Muscle layer of colon (tissue), 2 donors: ENCODE results near the gene DDX47.
"Not testable (repeated sequence)": the region's sequence is repeated elsewhere in the genome, so short reads cannot be mapped to it uniquely, and the experiment has no call there.

Experiments
- H3K27ac ChIP-seq: one replicate; pipeline ENCODE4 v1.7.0; 2013; ENCODE audit warnings: low read depth, mild to moderate bottlenecking, low read length, moderate library complexity
- H3K27me3 ChIP-seq, 2 donors: one replicate each; pipeline ENCODE4 v1.7.0; 2013; ENCODE audit warnings: low read length in 2 of 2, mild to moderate bottlenecking in 2 of 2; ENCODE audit not compliant: insufficient read depth in 2 of 2, control insufficient read depth in 1 of 2
- H3K36me3 ChIP-seq: one replicate; pipeline ENCODE4 v1.7.0; 2013; ENCODE audit warnings: mild to moderate bottlenecking, low read length; ENCODE audit not compliant: insufficient read depth
- H3K4me1 ChIP-seq: one replicate; pipeline ENCODE4 v1.7.0; 2013; ENCODE audit warnings: mild to moderate bottlenecking, low read length; ENCODE audit not compliant: insufficient read depth
- H3K4me3 ChIP-seq, 2 donors: one replicate each; pipeline ENCODE4 v1.7.0; 2013; ENCODE audit warnings: low read length in 2 of 2, low read depth in 1 of 2, mild to moderate bottlenecking in 1 of 2, moderate library complexity in 1 of 2
- H3K9ac ChIP-seq: one replicate; pipeline ENCODE4 v1.7.0; 2013; ENCODE audit warnings: low read length
- H3K9me3 ChIP-seq: one replicate; pipeline ENCODE4 v1.7.0; 2013; ENCODE audit warnings: mild to moderate bottlenecking, low read length
- donor health status: abdominal sarcoma.
- donor health status: Adenocarcinoma of cecum.

The DDX47 gene

DNA sequence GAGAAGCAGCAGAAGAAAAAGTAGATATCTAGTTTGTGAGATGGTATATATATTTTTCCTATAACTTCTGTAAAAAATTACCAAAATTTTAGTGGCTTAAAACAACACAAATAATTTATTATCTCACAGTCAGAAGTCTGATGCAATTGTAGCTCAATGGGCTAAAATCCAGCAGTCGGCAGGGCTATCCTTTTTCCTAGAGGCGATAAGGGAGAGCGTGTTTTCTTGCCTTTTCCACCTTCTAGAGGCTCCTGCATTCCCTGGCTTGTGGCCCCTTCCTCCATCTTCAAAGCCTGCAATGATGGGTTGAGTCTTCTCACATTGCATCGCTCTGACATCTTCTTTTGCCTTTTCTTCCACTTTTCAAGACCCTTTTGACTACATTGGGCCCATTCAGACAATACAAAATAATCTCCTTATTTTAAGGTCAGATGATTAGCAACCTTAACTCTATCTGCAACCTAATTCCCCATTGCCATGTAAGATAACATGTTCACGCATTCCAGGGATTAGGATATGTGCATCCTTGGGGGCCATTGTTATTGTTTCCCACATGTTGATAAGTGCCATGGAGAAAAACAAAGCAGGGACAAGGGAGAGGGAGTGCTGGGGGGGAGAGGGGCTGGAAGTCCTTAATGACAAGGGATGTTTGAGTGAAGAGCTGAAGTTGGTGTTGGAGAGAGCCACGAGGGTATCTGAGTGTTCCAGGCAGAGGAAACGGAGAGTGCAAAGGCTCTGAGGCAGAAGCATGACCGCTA lies 13.8 kb upstream of the DDX47 start:
- Histone ChIP-seq H3K9me3 (no peaks in the 10 kb centered on the region), H3K9ac (no peak overlapping the region), H3K4me3 (no peak overlapping the region), H3K36me3 (no peaks in the 10 kb centered on the region), H3K4me1 (no peaks in the 10 kb centered on the region), H3K27me3 (no peaks in the 10 kb centered on the region), H3K27ac (no peak overlapping the region)

- Histone ChIP-seq H3K4me1 (no peaks in the 10 kb centered on the region), H3K9ac (no peak overlapping the region), H3K4me3 (no peak overlapping the region), H3K9me3 (no peaks in the 10 kb centered on the region), H3K27me3 (no peaks in the 10 kb centered on the region), H3K27ac (no peak overlapping the region), H3K36me3 (no peaks in the 10 kb centered on the region)
Measured at GRCh38 chr12:12800406-12801180, 12.6 kb upstream of the DDX47 start.

DNA sequence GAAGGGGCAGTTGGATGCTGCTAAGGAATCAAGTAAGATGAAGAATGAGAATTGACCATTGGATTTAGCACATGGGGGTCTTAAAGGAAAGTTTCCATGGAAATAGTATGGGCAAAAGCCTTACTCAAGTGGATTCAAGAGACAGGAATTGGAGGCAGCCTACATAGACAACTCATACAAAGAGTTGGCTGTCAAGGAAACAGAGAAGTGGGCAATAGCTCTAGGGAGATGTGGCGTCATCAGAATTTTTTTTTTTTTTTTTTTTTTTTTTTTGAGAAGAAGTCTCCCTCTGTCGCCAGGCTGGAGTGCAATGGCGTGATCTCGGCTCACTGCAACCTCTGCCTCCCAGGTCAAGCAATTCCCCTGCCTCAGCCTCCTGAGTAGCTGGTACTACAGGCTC lies 11.5 kb upstream of the DDX47 start:
- H3K27me3 ChIP-seq, H3K4me1 ChIP-seq, H3K9me3 ChIP-seq, H3K36me3 ChIP-seq, H3K4me3 ChIP-seq, H3K27ac ChIP-seq, H3K9ac ChIP-seq: not testable (repeated sequence)

DNA sequence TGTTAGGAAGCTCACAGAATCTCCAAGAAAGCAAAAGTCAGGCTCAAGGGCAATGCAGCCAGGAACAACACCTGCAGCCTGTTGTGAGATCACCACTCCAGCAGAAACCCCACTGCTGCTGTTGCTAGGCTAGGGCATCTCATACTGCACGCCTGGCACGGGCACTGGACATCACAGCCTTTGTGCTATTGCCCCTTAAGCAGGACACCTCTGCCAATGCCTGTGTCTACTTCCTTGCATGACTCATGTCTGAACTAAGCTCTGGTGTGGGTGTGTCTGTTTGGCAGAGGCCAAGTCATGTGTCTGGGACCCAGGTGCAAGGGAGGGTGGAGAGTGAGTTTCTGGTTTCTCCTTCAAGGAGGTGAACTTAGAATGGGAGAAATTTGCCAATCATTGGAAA lies 10.0 kb upstream of the DDX47 start:
- no peaks in the 10 kb centered on the region for H3K9me3 ChIP-seq
- H3K27me3 ChIP-seq, result no peaks in the 10 kb centered on the region

DNA sequence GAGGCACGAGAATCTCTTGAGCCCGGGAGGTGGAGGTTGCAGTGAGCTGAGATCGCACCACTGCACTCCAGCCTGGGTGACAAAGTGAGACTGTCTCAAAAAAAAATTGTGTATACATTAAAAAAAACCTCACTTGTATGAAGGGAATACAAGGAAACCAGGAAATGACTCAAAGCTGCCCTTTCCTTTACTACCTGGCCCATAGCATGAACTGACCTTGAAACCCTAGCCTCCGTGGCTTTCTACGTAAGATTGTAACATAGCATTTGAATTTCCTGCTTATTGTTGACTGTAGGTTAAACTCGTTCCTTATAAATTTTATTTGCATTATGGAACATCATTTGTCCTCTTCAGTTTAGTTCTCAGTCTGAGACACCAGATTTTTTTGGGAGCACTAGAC lies 9.1 kb upstream of the DDX47 start:
- Histone ChIP-seq H3K36me3 (no peaks in the 10 kb centered on the region), H3K27me3 (no peaks in the 10 kb centered on the region), H3K27ac (no peak overlapping the region), H3K4me3 (no peak overlapping the region), H3K9ac (no peak overlapping the region), H3K4me1 (no peaks in the 10 kb centered on the region), H3K9me3 (no peaks in the 10 kb centered on the region)

More for the DNA sequence above, 10.0 kb upstream of the DDX47 start:
- no peak overlapping the region for H3K9ac ChIP-seq
- no peaks in the 10 kb centered on the region for H3K36me3 ChIP-seq
- no peaks in the 10 kb centered on the region for H3K4me1 ChIP-seq
- no peak overlapping the region for H3K27ac ChIP-seq
- H3K4me3 ChIP-seq, result no peak overlapping the region

DNA sequence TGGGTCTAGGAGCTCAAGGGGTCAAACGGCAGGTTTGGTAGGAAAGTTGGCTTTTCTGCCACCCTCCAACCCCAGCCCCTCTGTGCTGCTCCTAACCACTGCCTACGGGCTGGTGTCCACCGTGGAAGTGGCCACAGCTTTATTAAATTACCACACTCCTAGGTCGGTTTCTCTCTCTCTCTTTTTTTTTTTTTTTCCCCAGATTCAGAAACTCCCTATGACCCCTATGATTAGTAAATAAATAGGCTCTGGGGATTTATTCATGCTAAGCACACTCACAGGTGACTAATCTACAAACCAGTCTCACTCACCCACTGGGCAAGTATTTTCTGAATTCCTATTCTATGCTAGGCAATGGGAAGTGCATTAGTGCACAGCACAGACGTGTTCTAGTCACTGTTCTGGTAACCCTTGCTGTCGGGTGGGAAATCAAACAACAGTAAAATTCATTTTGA lies 8.7 kb upstream of the DDX47 start:
- Histone ChIP-seq H3K4me1 (no peaks in the 10 kb centered on the region), H3K36me3 (no peaks in the 10 kb centered on the region), H3K27ac (no peak overlapping the region), H3K4me3 (no peak overlapping the region), H3K9me3 (no peaks in the 10 kb centered on the region), H3K9ac (no peak overlapping the region), H3K27me3 (no peaks in the 10 kb centered on the region)

DNA sequence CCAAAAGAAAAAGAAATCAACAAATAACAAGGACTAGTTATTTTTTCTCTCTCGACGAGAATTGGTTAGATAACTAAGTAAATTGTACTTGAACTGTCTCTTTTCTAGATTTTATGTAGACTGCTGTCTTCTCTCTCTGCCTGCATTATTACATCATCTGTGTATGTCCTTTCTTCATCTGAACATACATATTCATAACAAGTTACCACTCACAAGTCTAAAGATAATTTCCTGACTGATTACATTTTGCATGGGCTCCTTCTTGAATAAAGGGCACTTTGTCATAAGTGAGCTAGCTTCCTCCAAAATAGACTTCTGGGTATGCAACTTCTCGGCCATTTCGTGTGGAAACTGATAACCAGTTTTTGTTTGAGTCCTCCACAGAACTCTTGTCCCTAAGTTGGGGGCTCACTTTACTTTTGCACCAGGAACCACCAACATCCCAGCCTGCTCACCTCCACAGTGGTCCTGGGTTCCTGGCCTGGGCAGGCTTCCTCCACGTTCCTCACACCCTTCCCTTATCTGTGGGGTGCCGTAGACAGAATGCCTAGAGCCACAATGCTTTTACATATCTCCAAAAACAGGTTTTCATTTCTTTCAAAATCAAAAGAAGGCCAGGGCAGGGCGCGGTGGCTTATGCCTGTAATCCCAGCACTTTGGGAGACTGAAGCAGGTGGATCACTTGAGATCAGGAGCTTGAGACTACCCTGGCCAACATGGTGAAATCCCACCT lies 6.2 kb upstream of the DDX47 start:
- no peaks in the 10 kb centered on the region for H3K4me1 ChIP-seq
- H3K9ac ChIP-seq, result no peak overlapping the region
- no peak overlapping the region for H3K27ac ChIP-seq
- no peak overlapping the region for H3K4me3 ChIP-seq
- H3K27me3 ChIP-seq, result no peaks in the 10 kb centered on the region
- H3K9me3 ChIP-seq, result no peaks in the 10 kb centered on the region
- no peaks in the 10 kb centered on the region for H3K36me3 ChIP-seq

- not testable (repeated sequence) for H3K4me1 ChIP-seq, H3K27ac ChIP-seq, H3K4me3 ChIP-seq, H3K36me3 ChIP-seq, H3K9ac ChIP-seq, H3K27me3 ChIP-seq, H3K9me3 ChIP-seq
Measured at GRCh38 chr12:12807517-12807903, 5.6 kb upstream of the DDX47 start.

GRCh38 chr12:12807970-12808702 lies 5.0 kb upstream of the DDX47 start:
- no peaks in the 10 kb centered on the region for H3K9me3 ChIP-seq
- H3K27me3 ChIP-seq, result no peaks in the 10 kb centered on the region
- no peak overlapping the region for H3K4me3 ChIP-seq
- no peak overlapping the region for H3K9ac ChIP-seq
- H3K27ac ChIP-seq, result no peak overlapping the region
- no peaks in the 10 kb centered on the region for H3K4me1 ChIP-seq
- no peaks in the 10 kb centered on the region for H3K36me3 ChIP-seq

DNA sequence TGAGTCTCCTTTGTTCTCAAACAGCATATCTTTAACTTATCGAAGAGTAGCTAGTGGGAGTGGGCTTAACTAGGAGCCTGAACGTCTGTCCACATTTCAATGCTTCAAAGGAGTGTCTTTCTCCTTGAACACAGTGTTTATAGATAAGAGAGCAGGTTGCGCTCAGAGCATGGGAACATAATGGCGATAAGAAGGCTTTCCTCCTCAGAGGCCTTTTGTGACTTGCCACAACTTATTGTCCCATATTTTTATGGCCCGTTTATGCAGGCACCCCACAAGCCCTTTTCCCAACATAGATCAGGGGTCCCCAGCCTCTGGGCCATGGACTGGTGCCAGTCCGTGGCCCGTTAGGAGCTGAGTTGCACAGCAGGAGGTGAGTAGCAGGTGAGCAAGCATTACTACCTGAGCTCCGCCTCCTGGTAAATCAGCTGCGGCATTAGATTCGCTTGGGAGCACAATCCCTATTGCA lies 2.6 kb upstream of the DDX47 start:
- peaks cover 14% of the 10 kb centered on the region for H3K4me1 ChIP-seq
- H3K36me3 ChIP-seq, result no peaks in the 10 kb centered on the region
- H3K4me3 ChIP-seq, result no peak overlapping the region
- H3K27ac ChIP-seq, result no peak overlapping the region
- no peaks in the 10 kb centered on the region for H3K9me3 ChIP-seq
- no peaks in the 10 kb centered on the region for H3K27me3 ChIP-seq
- no peak overlapping the region for H3K9ac ChIP-seq

- H3K9ac ChIP-seq, result no peak overlapping the region
- no peaks in the 10 kb centered on the region for H3K9me3 ChIP-seq
- H3K27me3 ChIP-seq, result no peaks in the 10 kb centered on the region
- H3K4me1 ChIP-seq, result peaks cover 22% of the 10 kb centered on the region
- H3K36me3 ChIP-seq, result no peaks in the 10 kb centered on the region
- no peak overlapping the region for H3K27ac ChIP-seq
- H3K4me3 ChIP-seq, result no peak overlapping the region
Measured at GRCh38 chr12:12811343-12811742, 1.8 kb upstream of the DDX47 start.
